SH-SY5Y (cell line): ENCODE results near the gene SLC25A38.

Source experiments
- GATA2 ChIP-seq: IDR thresholded peaks from 2 replicates; pipeline ENCODE4 v1.6.1; 2011; ENCODE audit warnings: mild to moderate bottlenecking, low read depth, low read length
- GATA3 ChIP-seq: IDR thresholded peaks from 2 replicates; pipeline ENCODE4 v1.6.1; 2011; ENCODE audit warnings: low read depth, mild to moderate bottlenecking, low read length, moderate library complexity

GRCh38 chr3:39434574-39434973 lies 51.4 kb downstream of the SLC25A38 start:
- no peak for TF ChIP-seq GATA3
- no peak for TF ChIP-seq GATA2
